SK-N-SH treated with all-trans-retinoic acid at 6 μM for 48 hours (cell line): Measurements from ENCODE around the gene NPR1.
"Not testable (repeated sequence)": the region's sequence is repeated elsewhere in the genome, so short reads cannot be mapped to it uniquely, and the experiment has no call there.

ENCODE experiments used
- ATAC-seq: fragments of 200-7000 bp; cut with Tn5 transposase; 3 replicates; pipeline ENCODE4 v1.9.1; 2020; ENCODE audit warnings: mild to moderate bottlenecking, moderate library complexity
- ARNTL ChIP-seq: fragments of 450-650 bp; formaldehyde crosslinking; IDR thresholded peaks from 2 replicates; pipeline ENCODE4 v1.5.0; 2020; ENCODE audit warnings: low read depth, mild to moderate bottlenecking, moderate library complexity, borderline replicate concordance
- ISL1 ChIP-seq: fragments of 250-450 bp; sonication (Bioruptor Pico); IDR thresholded peaks from 2 replicates; pipeline ENCODE4 v2.1.2; 2022; ENCODE audit warnings: mild to moderate bottlenecking, moderate library complexity
- OSR1 ChIP-seq: fragments of 250-450 bp; sonication (Bioruptor Pico); IDR thresholded peaks from 2 replicates; pipeline ENCODE4 v1.8.0; 2022; ENCODE audit warnings: moderate library complexity, mild to moderate bottlenecking, inconsistent platforms
- PATZ1 ChIP-seq: fragments of 250-450 bp; sonication (Bioruptor Pico); IDR thresholded peaks from 2 replicates; pipeline ENCODE4 v1.8.0; 2020; ENCODE audit warnings: mild to moderate bottlenecking, moderate library complexity, borderline replicate concordance
- PPARA ChIP-seq: fragments of 250-450 bp; sonication (Bioruptor Pico); IDR thresholded peaks from 2 replicates; pipeline ENCODE4 v1.5.0; 2020; ENCODE audit warnings: mild to moderate bottlenecking, borderline replicate concordance
- SNAI2 ChIP-seq: fragments of 250-450 bp; sonication (Bioruptor Pico); IDR thresholded peaks from 2 replicates; pipeline ENCODE4 v1.5.0; 2020; ENCODE audit warnings: mild to moderate bottlenecking, moderate library complexity
- TCF4 ChIP-seq: fragments of 250-450 bp; sonication (Bioruptor Pico); IDR thresholded peaks from 2 replicates; pipeline ENCODE4 v1.8.0; 2021; ENCODE audit warnings: mild to moderate bottlenecking, moderate library complexity, borderline replicate concordance
- TOX ChIP-seq: fragments of 250-450 bp; sonication (Bioruptor Pico); IDR thresholded peaks from 2 replicates; pipeline ENCODE4 v1.8.0; 2021; ENCODE audit warnings: mild to moderate bottlenecking, moderate library complexity, borderline replicate concordance
- ZC3H10 ChIP-seq: fragments of 250-450 bp; sonication (Bioruptor Pico); IDR thresholded peaks from 2 replicates; pipeline ENCODE4 v1.5.1; 2021; ENCODE audit warnings: mild to moderate bottlenecking, moderate library complexity
- ZFP3 ChIP-seq: fragments of 250-450 bp; sonication (Bioruptor Pico); IDR thresholded peaks from 2 replicates; pipeline ENCODE4 v1.5.0; 2020; ENCODE audit warnings: mild to moderate bottlenecking, moderate library complexity
- ZFP30 ChIP-seq: fragments of 450-650 bp; formaldehyde crosslinking; IDR thresholded peaks from 2 replicates; pipeline ENCODE4 v1.5.0; 2022; ENCODE audit warnings: mild to moderate bottlenecking, moderate library complexity
- ZNF565 ChIP-seq: fragments of 450-650 bp; formaldehyde crosslinking; conservative IDR thresholded peaks from 2 replicates; pipeline ENCODE4 v1.5.0; 2020; ENCODE audit warnings: low read depth, mild to moderate bottlenecking, moderate library complexity
- TF ChIP-seq, protein P1 (sequence below): fragments of 250-450 bp; sonication (Bioruptor Pico); IDR thresholded peaks from 2 replicates; pipeline ENCODE4 v1.5.0; 2020; ENCODE audit warnings: mild to moderate bottlenecking, moderate library complexity
- TF ChIP-seq, protein P2 (sequence below): fragments of 250-450 bp; sonication (Bioruptor Pico); IDR thresholded peaks from 2 replicates; pipeline ENCODE4 v1.5.1; 2021; ENCODE audit warnings: mild to moderate bottlenecking, moderate library complexity
- TF ChIP-seq, protein P3 (sequence below): fragments of 250-450 bp; sonication (Bioruptor Pico); IDR thresholded peaks from 2 replicates; pipeline ENCODE4 v1.5.1; 2020; ENCODE audit warnings: low read depth, mild to moderate bottlenecking, moderate library complexity
- TF ChIP-seq, protein P4 (sequence below): fragments of 250-450 bp; sonication (Bioruptor Pico); IDR thresholded peaks from 2 replicates; pipeline ENCODE4 v1.8.0; 2021; ENCODE audit warnings: low read depth, mild to moderate bottlenecking, moderate library complexity, borderline replicate concordance

The NPR1 gene

DNA sequence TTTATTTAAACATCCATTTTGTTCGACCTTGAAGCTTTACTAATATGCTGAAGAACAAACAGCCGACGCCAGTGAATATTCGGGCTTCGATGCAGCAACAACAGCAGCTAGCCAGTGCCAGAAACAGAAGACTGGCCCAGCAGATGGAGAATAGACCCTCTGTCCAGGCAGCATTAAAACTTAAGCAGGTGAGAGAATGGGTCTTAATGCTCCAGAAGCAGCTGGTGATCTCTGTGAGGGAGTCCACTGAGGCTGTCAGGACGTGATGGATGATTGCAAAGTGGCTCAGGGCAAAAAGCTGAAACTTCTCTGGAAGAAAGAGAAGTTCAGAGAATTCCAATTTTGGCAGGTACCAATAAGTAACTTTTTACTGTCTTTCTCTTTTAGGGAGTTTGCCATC, 40.2 kb upstream of the NPR1 start:
- TF ChIP-seq TOX (no peak), PPARA (CRISPR knock-in tag) (no peak), ZFP3 (no peak), PATZ1 (CRISPR knock-in tag) (no peak), ZNF565 (no peak), ISL1 (CRISPR knock-in tag) (no peak)
- TF ChIP-seq, protein P1, sequence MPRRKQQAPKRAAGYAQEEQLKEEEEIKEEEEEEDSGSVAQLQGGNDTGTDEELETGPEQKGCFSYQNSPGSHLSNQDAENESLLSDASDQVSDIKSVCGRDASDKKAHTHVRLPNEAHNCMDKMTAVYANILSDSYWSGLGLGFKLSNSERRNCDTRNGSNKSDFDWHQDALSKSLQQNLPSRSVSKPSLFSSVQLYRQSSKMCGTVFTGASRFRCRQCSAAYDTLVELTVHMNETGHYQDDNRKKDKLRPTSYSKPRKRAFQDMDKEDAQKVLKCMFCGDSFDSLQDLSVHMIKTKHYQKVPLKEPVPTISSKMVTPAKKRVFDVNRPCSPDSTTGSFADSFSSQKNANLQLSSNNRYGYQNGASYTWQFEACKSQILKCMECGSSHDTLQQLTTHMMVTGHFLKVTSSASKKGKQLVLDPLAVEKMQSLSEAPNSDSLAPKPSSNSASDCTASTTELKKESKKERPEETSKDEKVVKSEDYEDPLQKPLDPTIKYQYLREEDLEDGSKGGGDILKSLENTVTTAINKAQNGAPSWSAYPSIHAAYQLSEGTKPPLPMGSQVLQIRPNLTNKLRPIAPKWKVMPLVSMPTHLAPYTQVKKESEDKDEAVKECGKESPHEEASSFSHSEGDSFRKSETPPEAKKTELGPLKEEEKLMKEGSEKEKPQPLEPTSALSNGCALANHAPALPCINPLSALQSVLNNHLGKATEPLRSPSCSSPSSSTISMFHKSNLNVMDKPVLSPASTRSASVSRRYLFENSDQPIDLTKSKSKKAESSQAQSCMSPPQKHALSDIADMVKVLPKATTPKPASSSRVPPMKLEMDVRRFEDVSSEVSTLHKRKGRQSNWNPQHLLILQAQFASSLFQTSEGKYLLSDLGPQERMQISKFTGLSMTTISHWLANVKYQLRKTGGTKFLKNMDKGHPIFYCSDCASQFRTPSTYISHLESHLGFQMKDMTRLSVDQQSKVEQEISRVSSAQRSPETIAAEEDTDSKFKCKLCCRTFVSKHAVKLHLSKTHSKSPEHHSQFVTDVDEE (CRISPR knock-in tag) = no peak
- TF ChIP-seq, protein P2, sequence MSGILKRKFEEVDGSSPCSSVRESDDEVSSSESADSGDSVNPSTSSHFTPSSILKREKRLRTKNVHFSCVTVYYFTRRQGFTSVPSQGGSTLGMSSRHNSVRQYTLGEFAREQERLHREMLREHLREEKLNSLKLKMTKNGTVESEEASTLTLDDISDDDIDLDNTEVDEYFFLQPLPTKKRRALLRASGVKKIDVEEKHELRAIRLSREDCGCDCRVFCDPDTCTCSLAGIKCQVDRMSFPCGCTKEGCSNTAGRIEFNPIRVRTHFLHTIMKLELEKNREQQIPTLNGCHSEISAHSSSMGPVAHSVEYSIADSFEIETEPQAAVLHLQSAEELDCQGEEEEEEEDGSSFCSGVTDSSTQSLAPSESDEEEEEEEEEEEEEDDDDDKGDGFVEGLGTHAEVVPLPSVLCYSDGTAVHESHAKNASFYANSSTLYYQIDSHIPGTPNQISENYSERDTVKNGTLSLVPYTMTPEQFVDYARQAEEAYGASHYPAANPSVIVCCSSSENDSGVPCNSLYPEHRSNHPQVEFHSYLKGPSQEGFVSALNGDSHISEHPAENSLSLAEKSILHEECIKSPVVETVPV (CRISPR knock-in tag) = no peak
- TF ChIP-seq, all 23 proteins: peak for 0
- no peak for ATAC-seq

- ATAC-seq = no peak
- TF ChIP-seq ZFP3 = no peak
- TF ChIP-seq, protein P3, sequence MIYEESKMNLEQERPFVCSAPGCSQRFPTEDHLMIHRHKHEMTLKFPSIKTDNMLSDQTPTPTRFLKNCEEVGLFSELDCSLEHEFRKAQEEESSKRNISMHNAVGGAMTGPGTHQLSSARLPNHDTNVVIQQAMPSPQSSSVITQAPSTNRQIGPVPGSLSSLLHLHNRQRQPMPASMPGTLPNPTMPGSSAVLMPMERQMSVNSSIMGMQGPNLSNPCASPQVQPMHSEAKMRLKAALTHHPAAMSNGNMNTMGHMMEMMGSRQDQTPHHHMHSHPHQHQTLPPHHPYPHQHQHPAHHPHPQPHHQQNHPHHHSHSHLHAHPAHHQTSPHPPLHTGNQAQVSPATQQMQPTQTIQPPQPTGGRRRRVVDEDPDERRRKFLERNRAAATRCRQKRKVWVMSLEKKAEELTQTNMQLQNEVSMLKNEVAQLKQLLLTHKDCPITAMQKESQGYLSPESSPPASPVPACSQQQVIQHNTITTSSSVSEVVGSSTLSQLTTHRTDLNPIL = no peak
- no peak for TF ChIP-seq OSR1 (CRISPR knock-in tag)
- TF ChIP-seq TCF4 (CRISPR knock-in tag) = no peak
- no peak for TF ChIP-seq ARNTL (CRISPR knock-in tag)
- TF ChIP-seq SNAI2 = no peak
- no peak for TF ChIP-seq ZC3H10 (CRISPR knock-in tag)
- TF ChIP-seq, protein P4, sequence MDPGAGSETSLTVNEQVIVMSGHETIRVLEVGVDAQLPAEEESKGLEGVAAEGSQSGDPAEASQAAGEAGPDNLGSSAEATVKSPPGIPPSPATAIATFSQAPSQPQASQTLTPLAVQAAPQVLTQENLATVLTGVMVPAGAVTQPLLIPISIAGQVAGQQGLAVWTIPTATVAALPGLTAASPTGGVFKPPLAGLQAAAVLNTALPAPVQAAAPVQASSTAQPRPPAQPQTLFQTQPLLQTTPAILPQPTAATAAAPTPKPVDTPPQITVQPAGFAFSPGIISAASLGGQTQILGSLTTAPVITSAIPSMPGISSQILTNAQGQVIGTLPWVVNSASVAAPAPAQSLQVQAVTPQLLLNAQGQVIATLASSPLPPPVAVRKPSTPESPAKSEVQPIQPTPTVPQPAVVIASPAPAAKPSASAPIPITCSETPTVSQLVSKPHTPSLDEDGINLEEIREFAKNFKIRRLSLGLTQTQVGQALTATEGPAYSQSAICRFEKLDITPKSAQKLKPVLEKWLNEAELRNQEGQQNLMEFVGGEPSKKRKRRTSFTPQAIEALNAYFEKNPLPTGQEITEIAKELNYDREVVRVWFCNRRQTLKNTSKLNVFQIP (CRISPR knock-in tag) = no peak
- TF ChIP-seq PPARA (CRISPR knock-in tag) = no peak
- TF ChIP-seq, protein P2 (CRISPR knock-in tag) = no peak
- TF ChIP-seq, protein P1 (CRISPR knock-in tag) = no peak
- no peak for TF ChIP-seq ZNF565
- TF ChIP-seq TOX = no peak
- no peak for TF ChIP-seq ZFP30 (CRISPR knock-in tag)
Observed at GRCh38 chr1:153639280-153639679, 39.2 kb upstream of the NPR1 start.

GRCh38 chr1:153640213-153640612, 38.3 kb upstream of the NPR1 start:
- ATAC-seq = not testable (repeated sequence)
